DND-41 (cell line): Measurements from ENCODE around the gene PHF1.

Experiments used
- ATAC-seq: fragments of 200-7000 bp; cut with Tn5 transposase; 3 replicates; pipeline ENCODE4 v1.9.1; 2021; ENCODE audit warnings: low read depth; ENCODE audit not compliant: insufficient read depth
- DNase-seq: peaks from one replicate; pipeline ENCODE4 v3.0.0-alpha.2; 2020
- H2AFZ ChIP-seq: 2 replicates; pipeline ENCODE4 v1.6.0; 2012; ENCODE audit warnings: low read depth, low read length
- H3K27ac ChIP-seq: 2 replicates; pipeline ENCODE4 v1.5.1; 2012; ENCODE audit warnings: low read length, inconsistent platforms
- H3K27me3 ChIP-seq: fragments of 200-600 bp; sonication (generic); 2 replicates; pipeline ENCODE4 v1.6.0; 2012; ENCODE audit warnings: low read length, mild to moderate bottlenecking, inconsistent platforms; ENCODE audit not compliant: insufficient read depth, poor library complexity
- H3K36me3 ChIP-seq: 2 replicates; pipeline ENCODE4 v1.5.1; 2012; ENCODE audit warnings: low read length, inconsistent platforms; ENCODE audit not compliant: insufficient read depth
- H3K4me1 ChIP-seq: 2 replicates; pipeline ENCODE4 v1.5.1; 2012; ENCODE audit warnings: mild to moderate bottlenecking, low read length; ENCODE audit not compliant: insufficient read depth
- H3K4me2 ChIP-seq: 2 replicates; pipeline ENCODE4 v1.6.0; 2012; ENCODE audit warnings: mild to moderate bottlenecking, moderate library complexity, low read length, inconsistent platforms; ENCODE audit not compliant: insufficient read depth
- H3K4me3 ChIP-seq, 2 experiments: fragments of 200-600 bp in 1 of 2; shearing (Covaris generic) in 1 of 2; 2 replicates each; pipeline ENCODE4 v1.5.1; 2012 to 2016; ENCODE audit warnings: inconsistent platforms in 2 of 2, low read length in 2 of 2, mild to moderate bottlenecking in 2 of 2, low read depth in 1 of 2, moderate library complexity in 1 of 2
- H3K79me2 ChIP-seq: 2 replicates; pipeline ENCODE4 v1.6.0; 2012; ENCODE audit warnings: low read length, inconsistent platforms; ENCODE audit not compliant: insufficient read depth
- H3K9ac ChIP-seq: 2 replicates; pipeline ENCODE4 v1.6.0; 2012; ENCODE audit warnings: low read depth, mild to moderate bottlenecking, inconsistent platforms, low read length, moderate library complexity
- H3K9me3 ChIP-seq: 2 replicates; pipeline ENCODE4 v1.5.1; 2012; ENCODE audit warnings: low read length, moderate library complexity, mild to moderate bottlenecking, inconsistent platforms; ENCODE audit not compliant: insufficient read depth, severe bottlenecking
- H4K20me1 ChIP-seq: 2 replicates; pipeline ENCODE4 v1.6.0; 2012; ENCODE audit warnings: low read length; ENCODE audit not compliant: insufficient read depth
- EZH2 ChIP-seq: IDR thresholded peaks from 3 replicates; pipeline ENCODE4 v1.6.1; 2012; ENCODE audit warnings: borderline replicate concordance, low read depth, mild to moderate bottlenecking, moderate library complexity, low read length, inconsistent platforms; ENCODE audit not compliant: severe bottlenecking
- TF ChIP-seq, protein P1 (sequence below): IDR thresholded peaks from 2 replicates; pipeline ENCODE4 v1.5.1; 2012; ENCODE audit warnings: borderline replicate concordance, low read length, moderate library complexity, mild to moderate bottlenecking; ENCODE audit not compliant: poor library complexity, severe bottlenecking; ENCODE audit errors: extremely low read depth

PHF1 gene

DNA sequence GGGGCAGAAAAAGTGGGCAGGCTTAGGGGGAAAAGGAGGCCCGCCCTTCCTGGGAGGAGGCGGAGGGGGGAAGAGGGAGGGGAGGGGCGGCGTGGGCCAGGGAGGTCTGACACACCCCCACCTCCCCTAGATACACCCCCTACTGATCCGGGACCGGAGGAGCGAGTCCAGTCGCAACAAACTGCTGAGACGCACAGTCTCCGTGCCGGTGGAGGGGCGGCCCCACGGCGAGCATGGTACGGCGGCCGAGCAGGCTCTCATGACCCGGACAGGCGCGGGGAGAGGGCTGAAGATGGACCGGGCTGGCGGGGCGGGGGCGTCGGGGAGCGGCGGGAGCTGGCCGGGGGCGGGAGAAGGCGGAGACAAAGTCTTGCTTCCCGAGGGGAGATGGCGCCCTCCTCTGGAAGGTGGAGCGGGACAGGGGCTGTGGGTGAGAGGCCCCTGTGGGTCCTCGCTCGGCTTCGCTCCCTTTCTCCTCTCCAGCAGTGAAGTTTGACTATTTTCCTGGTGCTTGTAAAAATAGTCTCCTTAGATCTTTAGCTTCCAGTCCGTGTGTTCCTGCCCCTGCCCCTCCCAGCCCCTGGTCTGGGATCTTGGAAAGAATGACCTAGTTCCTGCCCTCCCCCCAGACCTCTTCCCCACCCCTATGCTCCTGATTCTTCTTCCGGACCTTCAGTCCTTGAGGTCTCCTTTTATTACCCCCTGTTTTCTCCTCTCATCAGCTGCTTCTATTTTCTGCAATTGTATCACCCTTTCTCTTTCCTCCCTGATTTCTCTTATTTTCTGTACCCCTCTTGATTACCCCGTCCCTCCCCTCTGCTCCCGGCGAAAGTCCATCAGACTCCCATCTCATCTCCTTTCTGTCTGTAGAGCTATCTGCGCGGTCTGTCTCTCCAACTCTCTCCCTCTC lies 15.1 kb downstream of the PHF1 start:
- H3K9me3 ChIP-seq = no peaks in the 10 kb centered on the region
- peak overlapping the region; percentile 58 for H3K9ac ChIP-seq
- peaks cover 23% of the 10 kb centered on the region for H4K20me1 ChIP-seq
- H2AFZ ChIP-seq = peak overlapping the region; percentile 71
- DNase-seq (peak; percentile 87), ATAC-seq (peak; percentile 82)
- H3K4me1 ChIP-seq = peaks cover 75% of the 10 kb centered on the region
- peak overlapping the region; percentile 88 for H3K4me2 ChIP-seq
- H3K27ac ChIP-seq = peak overlapping the region; percentile 64
- peak overlapping the region; percentile 28 to 67; a peak in 3 of 4 replicates for H3K4me3 ChIP-seq
- H3K27me3 ChIP-seq = no peaks in the 10 kb centered on the region
- H3K36me3 ChIP-seq = peaks cover 7% of the 10 kb centered on the region
- no peak for TF ChIP-seq EZH2
- TF ChIP-seq, protein P1, sequence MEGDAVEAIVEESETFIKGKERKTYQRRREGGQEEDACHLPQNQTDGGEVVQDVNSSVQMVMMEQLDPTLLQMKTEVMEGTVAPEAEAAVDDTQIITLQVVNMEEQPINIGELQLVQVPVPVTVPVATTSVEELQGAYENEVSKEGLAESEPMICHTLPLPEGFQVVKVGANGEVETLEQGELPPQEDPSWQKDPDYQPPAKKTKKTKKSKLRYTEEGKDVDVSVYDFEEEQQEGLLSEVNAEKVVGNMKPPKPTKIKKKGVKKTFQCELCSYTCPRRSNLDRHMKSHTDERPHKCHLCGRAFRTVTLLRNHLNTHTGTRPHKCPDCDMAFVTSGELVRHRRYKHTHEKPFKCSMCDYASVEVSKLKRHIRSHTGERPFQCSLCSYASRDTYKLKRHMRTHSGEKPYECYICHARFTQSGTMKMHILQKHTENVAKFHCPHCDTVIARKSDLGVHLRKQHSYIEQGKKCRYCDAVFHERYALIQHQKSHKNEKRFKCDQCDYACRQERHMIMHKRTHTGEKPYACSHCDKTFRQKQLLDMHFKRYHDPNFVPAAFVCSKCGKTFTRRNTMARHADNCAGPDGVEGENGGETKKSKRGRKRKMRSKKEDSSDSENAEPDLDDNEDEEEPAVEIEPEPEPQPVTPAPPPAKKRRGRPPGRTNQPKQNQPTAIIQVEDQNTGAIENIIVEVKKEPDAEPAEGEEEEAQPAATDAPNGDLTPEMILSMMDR = peak; percentile 73
- H3K79me2 ChIP-seq = peaks cover 36% of the 10 kb centered on the region

GRCh38 chr6:33426590-33427511 lies 16.0 kb downstream of the PHF1 start:
- H3K36me3 ChIP-seq = peaks cover 7% of the 10 kb centered on the region
- peak overlapping the region; percentile 56; the same call in 1 of the 2 replicates for H3K9ac ChIP-seq
- peaks cover 75% of the 10 kb centered on the region for H3K4me1 ChIP-seq
- no peak overlapping the region for H2AFZ ChIP-seq
- peaks cover 23% of the 10 kb centered on the region for H4K20me1 ChIP-seq
- H3K27ac ChIP-seq = no peak overlapping the region
- no peaks in the 10 kb centered on the region for H3K9me3 ChIP-seq
- H3K79me2 ChIP-seq = peaks cover 26% of the 10 kb centered on the region
- peak overlapping the region in 1 of 2 experiments; percentile 59; a peak in 2 of 4 replicates for H3K4me3 ChIP-seq
- no peaks in the 10 kb centered on the region for H3K27me3 ChIP-seq
- ATAC-seq = no peak
- peak overlapping the region; percentile 91 for H3K4me2 ChIP-seq
- no peak for TF ChIP-seq EZH2
- TF ChIP-seq, protein P1 = no peak
- no peak for DNase-seq

DNA sequence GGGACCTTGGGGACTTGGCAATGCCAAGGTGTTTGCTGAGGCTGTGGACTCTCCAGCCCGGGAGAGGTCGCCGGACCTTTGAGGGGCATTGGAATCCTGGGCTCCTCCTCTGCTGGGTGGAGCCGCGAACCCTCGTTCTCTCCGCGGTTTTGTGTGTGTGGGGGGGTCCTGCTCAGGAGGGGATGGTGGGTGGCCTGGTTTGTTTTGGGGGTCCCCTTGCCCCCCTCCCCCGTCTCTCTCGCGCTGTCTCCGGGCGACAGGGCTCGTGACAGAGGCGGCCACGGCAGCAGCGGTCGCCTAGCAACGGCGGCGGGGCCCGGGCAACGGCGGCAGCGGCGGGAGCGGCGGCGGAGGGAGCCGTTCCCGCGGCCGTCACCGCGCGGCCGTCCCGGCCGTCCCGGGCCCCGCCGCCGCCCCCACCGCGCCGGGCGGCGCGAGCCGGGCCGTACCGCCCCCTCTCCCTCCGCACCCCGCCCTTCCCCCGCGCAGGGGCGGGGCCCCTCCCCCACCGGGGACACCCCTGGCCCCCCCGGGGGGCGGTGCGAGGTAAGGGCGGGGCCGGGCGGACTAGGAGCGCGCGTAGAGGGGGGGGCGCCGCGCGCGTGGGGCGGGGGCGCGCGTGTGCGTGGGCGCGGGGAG lies 16.9 kb downstream of the PHF1 start:
- Histone ChIP-seq H3K27me3 (no peaks in the 10 kb centered on the region), H2AFZ (no peak overlapping the region), H3K4me1 (peaks cover 78% of the 10 kb centered on the region), H3K36me3 (peaks cover 9% of the 10 kb centered on the region), H3K27ac (no peak overlapping the region), H4K20me1 (peaks cover 23% of the 10 kb centered on the region), H3K9me3 (no peaks in the 10 kb centered on the region), H3K4me3 (peak overlapping the region in 1 of 2 experiments; percentile 59; a peak in 2 of 4 replicates), H3K9ac (peak overlapping the region; percentile 56; the same call in 1 of the 2 replicates), H3K4me2 (peak overlapping the region; percentile 91), H3K79me2 (peaks cover 23% of the 10 kb centered on the region)
- DNase-seq (peak; percentile 52), ATAC-seq (no peak)
- TF ChIP-seq EZH2 = no peak
- TF ChIP-seq, protein P1 = no peak
